NCI-H345 (cell line): Measurements from ENCODE around the gene RPIA.
"Not testable (repeated sequence)": the region's sequence is repeated elsewhere in the genome, so short reads cannot be mapped to it uniquely, and the experiment has no call there.

Experiments used
- DNase-seq: peaks from one replicate; lab custom pipeline; 2025; lab: John Stamatoyannopoulos, UW

The RPIA gene

GRCh38 chr2:88735853-88736252 lies 44.4 kb downstream of the RPIA start:
- DNase-seq = no peak

GRCh38 chr2:88736437-88736836 lies 45.0 kb downstream of the RPIA start:
- DNase-seq = no peak

- no peak for DNase-seq
Measured at GRCh38 chr2:88737385-88737784, 45.9 kb downstream of the RPIA start.

- no peak for DNase-seq
Measured at GRCh38 chr2:88738271-88738670, 46.8 kb downstream of the RPIA start.

- peak; percentile 65 for DNase-seq
Measured at GRCh38 chr2:88739985-88740600, 48.6 kb downstream of the RPIA start.

GRCh38 chr2:88746929-88747490 lies 55.5 kb downstream of the RPIA start:
- no peak for DNase-seq

GRCh38 chr2:88747990-88748389 lies 56.5 kb downstream of the RPIA start:
- no peak for DNase-seq

- no peak for DNase-seq
Measured at GRCh38 chr2:88751768-88752167, 60.3 kb downstream of the RPIA start.

GRCh38 chr2:88753833-88754584 lies 62.5 kb downstream of the RPIA start:
- DNase-seq = peak; percentile 66

- peak; percentile 67 for DNase-seq
Measured at GRCh38 chr2:88754585-88755320, 63.3 kb downstream of the RPIA start.

- DNase-seq = no peak
Measured at GRCh38 chr2:88755836-88756235, 64.4 kb downstream of the RPIA start.

- no peak for DNase-seq
Measured at GRCh38 chr2:88757025-88757424, 65.6 kb downstream of the RPIA start.

GRCh38 chr2:88758702-88759101 lies 67.2 kb downstream of the RPIA start:
- not testable (repeated sequence) for DNase-seq

- DNase-seq = no peak
Measured at GRCh38 chr2:88760819-88761598, 69.5 kb downstream of the RPIA start.

- DNase-seq = no peak
Measured at GRCh38 chr2:88764141-88764849, 72.8 kb downstream of the RPIA start.

- no peak for DNase-seq
Measured at GRCh38 chr2:88764850-88765153, 73.3 kb downstream of the RPIA start.

GRCh38 chr2:88765154-88765888 lies 73.8 kb downstream of the RPIA start:
- DNase-seq = peak; percentile 88

GRCh38 chr2:88765889-88766481 lies 74.5 kb downstream of the RPIA start:
- DNase-seq = not testable (repeated sequence)

- DNase-seq = no peak
Measured at GRCh38 chr2:88770016-88770415, 78.5 kb downstream of the RPIA start.
